Measurements from ENCODE around the gene RPRD1A.
A peak's percentile ranks its signal among the peaks of the same experiment; 100 is the strongest.
"Not testable (repeated sequence)": the region's sequence is repeated elsewhere in the genome, so short reads cannot be mapped to it uniquely, and the experiment has no call there.

Gene RPRD1A

DNA sequence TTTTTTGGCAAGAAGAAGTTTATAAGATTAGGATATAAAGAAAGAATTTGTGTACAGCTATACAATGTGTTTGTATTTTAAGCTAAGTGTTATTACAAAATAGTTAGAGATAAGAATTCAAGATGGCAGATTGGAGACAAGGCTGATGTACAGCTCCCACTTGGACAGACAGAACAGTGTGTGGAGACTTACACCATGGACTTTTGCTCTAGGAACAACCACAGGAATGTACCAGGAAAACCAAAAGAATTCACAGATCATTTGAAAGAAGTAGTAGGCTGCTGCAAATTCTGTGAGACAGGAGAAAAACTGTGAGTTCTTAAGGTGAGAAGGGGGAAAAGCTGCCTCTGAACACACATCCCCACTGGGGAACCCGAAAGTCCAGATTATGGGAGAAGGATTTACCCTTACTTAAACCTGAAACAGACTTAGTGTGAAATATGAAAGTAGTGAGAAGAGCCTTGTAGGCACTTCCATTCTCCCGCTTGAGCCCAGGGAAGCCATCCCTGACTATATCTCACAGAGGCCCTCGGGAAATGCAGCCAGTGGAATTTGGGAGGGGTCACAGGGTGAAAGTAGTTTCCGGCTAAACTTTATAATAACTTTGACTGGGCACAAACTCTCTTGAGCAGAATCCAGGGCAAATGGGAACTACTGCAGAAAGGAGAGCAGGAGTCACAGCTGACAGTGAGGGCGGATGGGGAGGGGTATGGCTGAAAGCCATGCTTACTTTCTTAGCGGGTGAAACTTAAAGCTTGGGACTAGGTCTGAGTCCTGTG lies 11.6 kb upstream of the RPRD1A start:
- no peak overlapping the region for H3K4me3 ChIP-seq (replicated peaks in 1 of 2; ENCODE audit: low read depth in 2 of 2, low read length in 2 of 2)
- TF ChIP-seq, protein P1, sequence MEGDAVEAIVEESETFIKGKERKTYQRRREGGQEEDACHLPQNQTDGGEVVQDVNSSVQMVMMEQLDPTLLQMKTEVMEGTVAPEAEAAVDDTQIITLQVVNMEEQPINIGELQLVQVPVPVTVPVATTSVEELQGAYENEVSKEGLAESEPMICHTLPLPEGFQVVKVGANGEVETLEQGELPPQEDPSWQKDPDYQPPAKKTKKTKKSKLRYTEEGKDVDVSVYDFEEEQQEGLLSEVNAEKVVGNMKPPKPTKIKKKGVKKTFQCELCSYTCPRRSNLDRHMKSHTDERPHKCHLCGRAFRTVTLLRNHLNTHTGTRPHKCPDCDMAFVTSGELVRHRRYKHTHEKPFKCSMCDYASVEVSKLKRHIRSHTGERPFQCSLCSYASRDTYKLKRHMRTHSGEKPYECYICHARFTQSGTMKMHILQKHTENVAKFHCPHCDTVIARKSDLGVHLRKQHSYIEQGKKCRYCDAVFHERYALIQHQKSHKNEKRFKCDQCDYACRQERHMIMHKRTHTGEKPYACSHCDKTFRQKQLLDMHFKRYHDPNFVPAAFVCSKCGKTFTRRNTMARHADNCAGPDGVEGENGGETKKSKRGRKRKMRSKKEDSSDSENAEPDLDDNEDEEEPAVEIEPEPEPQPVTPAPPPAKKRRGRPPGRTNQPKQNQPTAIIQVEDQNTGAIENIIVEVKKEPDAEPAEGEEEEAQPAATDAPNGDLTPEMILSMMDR (IDR thresholded peaks at IDR 0.05; ENCODE audit: low read depth, low read length), result no peak
- DNase-seq (ENCODE audit: low read depth in 2 of 2), result peak; percentile 55 to 71

DNA sequence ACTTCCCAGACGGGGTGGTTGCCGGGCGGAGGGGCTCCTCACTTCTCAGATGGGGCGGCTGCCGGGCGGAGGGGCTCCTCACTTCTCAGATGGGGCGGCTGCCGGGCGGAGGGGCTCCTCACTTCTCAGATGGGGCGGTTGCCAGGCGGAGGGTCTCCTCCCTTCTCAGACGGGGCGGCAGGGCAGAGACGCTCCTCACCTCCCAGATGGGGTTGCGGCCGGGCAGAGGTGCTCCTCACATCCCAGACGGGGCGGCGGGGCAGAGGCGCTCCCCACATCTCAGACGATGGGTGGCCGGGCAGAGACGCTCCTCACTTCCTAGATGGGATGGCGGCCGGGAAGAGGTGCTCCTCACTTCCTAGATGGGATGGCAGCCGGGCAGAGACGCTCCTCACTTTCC lies 10.4 kb upstream of the RPRD1A start:
- not testable (repeated sequence) for DNase-seq (ENCODE audit: low read depth in 2 of 2); H3K4me3 ChIP-seq (replicated peaks in 1 of 2; ENCODE audit: low read depth in 2 of 2, low read length in 2 of 2)

DNA sequence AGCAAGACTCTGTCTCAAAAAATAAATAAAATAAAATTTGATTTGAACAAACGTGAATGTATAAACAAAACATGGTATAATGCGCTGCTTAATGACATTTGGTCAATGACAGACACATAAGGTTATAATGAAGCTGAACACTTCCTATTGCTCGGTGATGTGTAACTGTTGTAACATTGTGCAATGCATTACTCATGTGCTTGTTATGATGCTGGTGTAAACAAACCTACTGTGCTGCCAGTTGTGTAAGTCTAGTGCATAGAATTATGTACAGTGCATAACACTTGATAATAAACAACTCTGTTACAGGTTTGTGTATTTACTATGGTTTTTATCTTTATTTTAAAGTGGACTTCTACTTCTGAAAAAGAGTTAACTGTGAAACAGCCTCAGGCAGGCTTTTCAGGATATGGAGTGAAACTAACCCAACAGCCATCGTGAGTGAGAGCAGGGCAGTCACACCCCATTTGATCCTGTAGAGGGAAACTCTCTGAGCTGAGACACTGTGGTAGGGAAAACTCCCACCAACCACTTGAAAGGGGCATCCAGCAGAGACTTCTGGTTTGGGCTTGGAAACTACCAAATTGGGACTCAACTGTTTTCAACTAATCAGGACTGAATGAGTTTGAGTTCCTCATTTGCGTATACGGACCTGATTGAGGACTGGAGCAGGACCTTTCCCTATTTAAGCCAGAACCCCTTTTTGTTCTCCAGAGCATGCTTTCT lies 8.7 kb upstream of the RPRD1A start:
- H3K4me3 ChIP-seq (replicated peaks in 1 of 2; ENCODE audit: low read depth in 2 of 2, low read length in 2 of 2), result no peak overlapping the region
- DNase-seq (ENCODE audit: low read depth in 2 of 2), result peak; percentile 72 to 83
- TF ChIP-seq, protein P1 (IDR thresholded peaks at IDR 0.05; ENCODE audit: low read depth, low read length), result no peak

DNA sequence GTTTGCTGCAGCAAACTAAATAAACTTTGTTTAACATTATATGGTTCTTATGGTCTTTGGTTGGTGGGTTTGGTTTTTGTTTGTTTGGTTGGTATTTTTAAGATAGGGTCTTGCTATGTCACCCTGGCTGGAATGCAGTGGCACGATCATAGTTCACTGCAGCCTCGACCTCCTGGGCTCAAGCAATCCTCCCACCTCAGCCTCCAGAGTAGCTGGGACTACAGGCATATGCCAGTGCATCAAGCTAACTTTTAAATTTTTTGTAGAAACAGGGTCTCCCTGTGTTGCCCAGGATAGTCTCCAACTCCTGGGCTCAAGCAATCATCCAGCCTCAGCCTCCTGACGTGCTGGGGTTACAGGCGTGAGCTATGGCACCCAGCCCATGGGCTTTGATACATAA lies 7.1 kb upstream of the RPRD1A start:
- TF ChIP-seq, protein P1 (IDR thresholded peaks at IDR 0.05; ENCODE audit: low read depth, low read length), result no peak
- DNase-seq (ENCODE audit: low read depth in 2 of 2), result no peak
- H3K4me3 ChIP-seq (replicated peaks in 1 of 2; ENCODE audit: low read depth in 2 of 2, low read length in 2 of 2), result no peak overlapping the region

DNA sequence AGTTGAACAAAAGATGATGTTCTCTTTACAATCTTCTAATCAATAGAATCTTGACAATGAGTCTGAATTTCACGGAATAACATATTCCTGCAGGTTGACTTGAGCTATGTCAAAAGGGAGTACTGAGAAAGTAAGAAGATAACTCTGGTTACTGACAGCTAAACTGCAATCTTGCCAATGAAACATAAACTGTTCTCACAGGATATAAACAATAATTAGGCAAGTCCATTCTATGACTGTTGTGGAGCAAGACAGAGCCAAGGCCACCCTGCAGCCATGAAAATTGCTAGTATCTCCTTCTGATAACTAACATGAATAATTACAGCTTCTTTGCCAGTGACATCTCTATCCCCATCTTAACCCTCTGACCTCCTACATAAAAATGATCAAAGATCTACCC lies 6.3 kb upstream of the RPRD1A start:
- H3K4me3 ChIP-seq (replicated peaks in 1 of 2; ENCODE audit: low read depth in 2 of 2, low read length in 2 of 2), result no peak overlapping the region
- DNase-seq (ENCODE audit: low read depth in 2 of 2), result no peak
- TF ChIP-seq, protein P1 (IDR thresholded peaks at IDR 0.05; ENCODE audit: low read depth, low read length), result no peak

DNA sequence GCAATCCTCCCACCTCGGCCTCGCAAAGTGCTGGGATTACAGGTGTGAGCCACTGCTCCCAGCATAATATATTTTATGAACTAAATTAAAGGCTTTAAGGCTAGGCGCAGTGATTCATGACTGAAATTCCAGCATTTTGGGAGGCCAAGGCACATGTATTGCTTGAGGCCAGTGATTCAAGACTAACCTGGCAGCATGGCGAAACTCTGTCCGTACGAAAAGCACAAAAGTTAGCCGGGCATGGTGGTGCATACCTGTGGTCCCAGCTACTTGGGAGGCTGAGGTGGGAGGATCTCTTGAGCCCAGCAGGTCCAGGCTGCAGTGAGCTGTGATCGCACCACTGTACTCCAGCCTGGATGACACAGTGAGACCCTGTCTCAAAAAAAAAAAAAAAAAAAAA lies 5.0 kb upstream of the RPRD1A start:
- not testable (repeated sequence) for H3K4me3 ChIP-seq (replicated peaks in 1 of 2; ENCODE audit: low read depth in 2 of 2, low read length in 2 of 2); DNase-seq (ENCODE audit: low read depth in 2 of 2)

DNA sequence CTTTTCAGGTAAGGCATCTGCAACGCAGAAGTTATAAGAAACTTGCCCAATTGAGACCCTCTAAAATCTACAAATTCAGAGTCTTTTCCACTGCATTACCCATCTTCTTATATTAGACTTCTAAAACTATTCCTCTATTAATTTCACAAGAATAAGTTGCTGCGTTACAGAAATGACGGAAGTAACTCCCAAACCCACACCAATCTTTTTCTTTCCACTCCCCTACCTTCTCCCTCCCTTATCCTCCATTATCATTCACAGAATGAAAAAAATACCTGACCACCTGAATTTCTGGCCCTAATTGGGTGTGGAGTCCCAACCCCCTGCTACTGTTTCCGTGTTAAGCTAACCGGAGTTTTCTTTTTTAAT lies 689 bp downstream of the RPRD1A start:
- peak in 1 of 2 donors; percentile 10 for DNase-seq (ENCODE audit: low read depth in 2 of 2)
- peak overlapping the region; percentile 88 to 92 for H3K4me3 ChIP-seq (replicated peaks in 1 of 2; ENCODE audit: low read depth in 2 of 2, low read length in 2 of 2)
- TF ChIP-seq, protein P1 (IDR thresholded peaks at IDR 0.05; ENCODE audit: low read depth, low read length), result no peak

All from cardiac fibroblast (primary cell).